Endothelial cell of umbilical vein (primary cell): ENCODE data around the gene TTF2.

Experiments used
- EZH2 ChIP-seq: IDR thresholded peaks from 2 replicates; pipeline ENCODE4 v1.6.1; 2012; ENCODE audit warnings: borderline replicate concordance, low read depth, mild to moderate bottlenecking, moderate library complexity, low read length, inconsistent platforms; ENCODE audit not compliant: severe bottlenecking
- MYC ChIP-seq: IDR thresholded peaks from one replicate; pipeline ENCODE4 v1.6.1; 2011; ENCODE audit warnings: mild to moderate bottlenecking, low read depth, low read length
- POLR2A ChIP-seq: IDR thresholded peaks from 2 replicates; pipeline ENCODE4 v1.6.1; 2012; ENCODE audit warnings: low read depth, mild to moderate bottlenecking, control low read depth, low read length
- POLR2AphosphoS5 ChIP-seq: IDR thresholded peaks from 2 replicates; pipeline ENCODE4 v1.6.1; 2012; ENCODE audit warnings: low read depth, mild to moderate bottlenecking, control low read depth, low read length, moderate library complexity; ENCODE audit not compliant: insufficient read depth
- TF ChIP-seq, protein P1 (sequence below), 2 donors: IDR thresholded peaks; 1 replicate in 1 of 2; 2 replicates in 1 of 2; pipeline ENCODE4 v1.5.1; 2011; ENCODE audit warnings: low read length in 2 of 2, mild to moderate bottlenecking in 2 of 2, moderate library complexity in 2 of 2, control low read depth in 1 of 2, inconsistent platforms in 1 of 2, low read depth in 1 of 2; ENCODE audit not compliant: insufficient read depth in 1 of 2; ENCODE audit errors: extremely low read depth in 1 of 2
- TF ChIP-seq, protein P2 (sequence below): IDR thresholded peaks from 2 replicates; pipeline ENCODE4 v1.6.1; 2011; ENCODE audit not compliant: insufficient read depth, insufficient read length

DNA sequence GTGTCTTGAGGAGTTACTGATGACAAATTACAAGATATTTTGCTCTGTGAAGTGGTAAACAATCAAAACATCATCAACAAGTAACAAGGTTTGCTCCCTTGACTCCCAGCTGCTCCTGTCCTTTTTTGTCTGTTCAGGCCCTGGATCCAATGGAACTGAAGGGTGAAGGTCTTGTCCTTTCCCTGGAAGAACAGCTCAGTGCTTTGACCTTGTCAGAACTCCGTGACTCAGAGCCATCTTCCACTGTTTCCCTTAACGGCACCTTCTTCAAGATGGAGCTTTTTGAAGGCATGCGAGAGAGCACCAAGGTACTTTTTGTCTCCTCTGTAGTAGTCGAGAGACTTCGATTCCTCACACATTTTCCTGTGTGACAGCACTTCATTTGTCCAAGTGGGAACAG lies 32.5 kb downstream of the TTF2 start:
- TF ChIP-seq POLR2A (no peak), EZH2 (no peak), POLR2AphosphoS5 (no peak), MYC (no peak)
- TF ChIP-seq, protein P1, sequence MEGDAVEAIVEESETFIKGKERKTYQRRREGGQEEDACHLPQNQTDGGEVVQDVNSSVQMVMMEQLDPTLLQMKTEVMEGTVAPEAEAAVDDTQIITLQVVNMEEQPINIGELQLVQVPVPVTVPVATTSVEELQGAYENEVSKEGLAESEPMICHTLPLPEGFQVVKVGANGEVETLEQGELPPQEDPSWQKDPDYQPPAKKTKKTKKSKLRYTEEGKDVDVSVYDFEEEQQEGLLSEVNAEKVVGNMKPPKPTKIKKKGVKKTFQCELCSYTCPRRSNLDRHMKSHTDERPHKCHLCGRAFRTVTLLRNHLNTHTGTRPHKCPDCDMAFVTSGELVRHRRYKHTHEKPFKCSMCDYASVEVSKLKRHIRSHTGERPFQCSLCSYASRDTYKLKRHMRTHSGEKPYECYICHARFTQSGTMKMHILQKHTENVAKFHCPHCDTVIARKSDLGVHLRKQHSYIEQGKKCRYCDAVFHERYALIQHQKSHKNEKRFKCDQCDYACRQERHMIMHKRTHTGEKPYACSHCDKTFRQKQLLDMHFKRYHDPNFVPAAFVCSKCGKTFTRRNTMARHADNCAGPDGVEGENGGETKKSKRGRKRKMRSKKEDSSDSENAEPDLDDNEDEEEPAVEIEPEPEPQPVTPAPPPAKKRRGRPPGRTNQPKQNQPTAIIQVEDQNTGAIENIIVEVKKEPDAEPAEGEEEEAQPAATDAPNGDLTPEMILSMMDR (IDR thresholded peaks at IDR 0.05; ENCODE audit: extremely low read depth in 1 of 2, insufficient read depth in 1 of 2, low read depth in 1 of 2, low read length in 2 of 2): no peak
- TF ChIP-seq, protein P2, sequence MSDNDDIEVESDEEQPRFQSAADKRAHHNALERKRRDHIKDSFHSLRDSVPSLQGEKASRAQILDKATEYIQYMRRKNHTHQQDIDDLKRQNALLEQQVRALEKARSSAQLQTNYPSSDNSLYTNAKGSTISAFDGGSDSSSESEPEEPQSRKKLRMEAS: no peak
